Tibial nerve (tissue), 4 donors: ENCODE results near the gene NRG2. TPM values are rescaled to one million over a fixed set of nuclear protein-coding genes. Genes with fewer than 3 reads are reported as not detected.

ENCODE experiments used
- DNase-seq, 2 donors: peaks; one replicate each; pipeline ENCODE4 v3.0.0-alpha.2; 2019; ENCODE audit warnings: low spot score in 2 of 2
- H3K27ac ChIP-seq, 4 donors: fragments of 200-600 bp; sonication (generic) in 3 of 4; one replicate each; pipeline ENCODE4 v1.5.1; 2017 to 2019; ENCODE audit warnings: mild to moderate bottlenecking in 1 of 4
- H3K27me3 ChIP-seq, 2 donors: fragments of 200-600 bp; sonication (generic) in 1 of 2; one replicate each; pipeline versions ENCODE4 v1.5.1 to v1.6.0; 2017 to 2019
- H3K36me3 ChIP-seq, 3 donors: fragments of 200-600 bp; sonication (generic); one replicate each; pipeline ENCODE4 v1.5.1; 2018 to 2019
- H3K4me1 ChIP-seq, 4 donors: fragments of 200-600 bp; sonication (generic) in 3 of 4; one replicate each; pipeline ENCODE4 v1.5.1; 2017 to 2019
- H3K4me3 ChIP-seq, 4 donors: fragments of 200-600 bp; sonication (generic) in 3 of 4; one replicate each; pipeline ENCODE4 v1.5.1; 2017 to 2019; ENCODE audit warnings: mild to moderate bottlenecking in 1 of 4, moderate library complexity in 1 of 4
- H3K9me3 ChIP-seq, 4 donors: fragments of 200-600 bp; sonication (generic) in 3 of 4; one replicate each; pipeline ENCODE4 v1.5.1; 2017 to 2019
- CTCF ChIP-seq, 5 experiments: fragments of 200-600 bp in 3 of 5; fragments of 450-650 bp in 2 of 5; sonication (generic) in 3 of 5; IDR thresholded peaks; one replicate each; pipeline ENCODE4 v1.5.1; 2016 to 2019; ENCODE audit warnings: antibody characterized with exemption in 5 of 5, mild to moderate bottlenecking in 3 of 5, moderate library complexity in 2 of 5
- EP300 ChIP-seq, 2 donors: sonication (generic); formaldehyde crosslinking; IDR thresholded peaks; one replicate each; pipeline ENCODE4 v1.6.1; 2017; ENCODE audit warnings: antibody characterized with exemption in 2 of 2, mild to moderate bottlenecking in 1 of 2
- POLR2A ChIP-seq, 2 donors: fragments of 450-650 bp; IDR thresholded peaks; one replicate each; pipeline ENCODE4 v1.6.1; 2017; ENCODE audit warnings: antibody characterized with exemption in 2 of 2, mild to moderate bottlenecking in 2 of 2, moderate library complexity in 2 of 2
- WGBS, 2 donors: methylation state at CpG; one replicate each; pipeline ENCODE4 v1.1.5; 2018; 5-methylcytosine and 5-hydroxymethylcytosine counted together
- total RNA-seq, 4 donors: library from RNA; depleted of rRNA; stranded (reverse); fragments of >200 nt; gene quantifications; one replicate each; pipeline ENCODE4 v1.1.0, GENCODE V29; 2016

NRG2 gene
- total RNA-seq, 4 donors from 2014 or later = 2.0 to 5.1 (median 3.4) TPM

DNA sequence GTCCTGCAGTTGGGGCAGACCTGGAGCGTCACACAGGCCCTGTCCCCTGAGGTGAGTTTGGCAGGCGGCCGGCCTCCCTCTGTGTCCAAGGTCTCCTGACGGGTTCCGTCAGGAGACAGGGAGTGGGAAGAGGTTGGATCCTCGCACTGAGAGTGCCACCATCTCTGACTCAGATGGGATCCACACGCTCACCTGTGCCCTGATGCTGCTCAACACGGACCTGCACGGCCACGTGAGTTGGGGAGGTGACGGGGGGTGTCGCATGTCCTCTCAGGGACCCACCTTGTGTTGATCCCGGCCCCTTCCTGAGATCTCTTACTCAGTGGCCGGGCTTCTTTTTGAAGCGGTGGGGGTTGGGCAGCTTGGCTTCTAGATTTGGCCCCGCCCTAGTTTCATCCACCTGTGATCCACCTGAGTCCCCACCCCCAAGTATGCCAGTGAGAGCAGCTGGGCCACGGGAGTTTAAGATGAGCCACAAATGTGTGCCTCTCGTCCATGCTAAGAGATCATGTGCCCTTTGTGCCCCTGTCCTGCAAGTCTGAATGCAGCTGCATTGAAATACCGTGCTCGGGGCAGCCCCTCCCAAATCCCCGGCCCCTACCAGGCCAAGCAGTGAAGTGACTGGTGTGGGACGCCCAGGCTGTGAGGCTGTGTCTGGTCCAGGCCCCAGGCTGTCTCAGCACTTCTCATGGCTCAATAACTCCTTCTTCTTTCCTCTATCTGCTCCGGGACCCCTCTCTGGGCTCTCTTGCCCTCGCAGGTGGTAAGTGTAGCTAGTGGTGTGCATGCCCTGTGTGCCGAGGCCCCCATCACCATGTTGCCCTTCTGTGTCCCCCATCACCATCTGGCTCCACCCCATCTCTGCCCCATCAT, 220.3 kb downstream of the NRG2 start:
- Histone ChIP-seq H3K4me3 (no peak overlapping the region), H3K27me3 (no peaks in the 10 kb centered on the region), H3K27ac (no peak overlapping the region), H3K4me1 (no peaks in the 10 kb centered on the region), H3K9me3 (peaks cover 0 to 22% (median 2%) of the 10 kb centered on the region in 4 donors), H3K36me3 (no peaks in the 10 kb centered on the region)
- WGBS, 2 donors = 82 to 85% methylated on average over 18 to 25 of the region's 25 CpGs
- TF ChIP-seq EP300 (IDR thresholded peaks at IDR 0.05) (no peak), CTCF (IDR thresholded peaks at IDR 0.05) (no peak), POLR2A (IDR thresholded peaks at IDR 0.05) (no peak)
- DNase-seq = no peak

DNA sequence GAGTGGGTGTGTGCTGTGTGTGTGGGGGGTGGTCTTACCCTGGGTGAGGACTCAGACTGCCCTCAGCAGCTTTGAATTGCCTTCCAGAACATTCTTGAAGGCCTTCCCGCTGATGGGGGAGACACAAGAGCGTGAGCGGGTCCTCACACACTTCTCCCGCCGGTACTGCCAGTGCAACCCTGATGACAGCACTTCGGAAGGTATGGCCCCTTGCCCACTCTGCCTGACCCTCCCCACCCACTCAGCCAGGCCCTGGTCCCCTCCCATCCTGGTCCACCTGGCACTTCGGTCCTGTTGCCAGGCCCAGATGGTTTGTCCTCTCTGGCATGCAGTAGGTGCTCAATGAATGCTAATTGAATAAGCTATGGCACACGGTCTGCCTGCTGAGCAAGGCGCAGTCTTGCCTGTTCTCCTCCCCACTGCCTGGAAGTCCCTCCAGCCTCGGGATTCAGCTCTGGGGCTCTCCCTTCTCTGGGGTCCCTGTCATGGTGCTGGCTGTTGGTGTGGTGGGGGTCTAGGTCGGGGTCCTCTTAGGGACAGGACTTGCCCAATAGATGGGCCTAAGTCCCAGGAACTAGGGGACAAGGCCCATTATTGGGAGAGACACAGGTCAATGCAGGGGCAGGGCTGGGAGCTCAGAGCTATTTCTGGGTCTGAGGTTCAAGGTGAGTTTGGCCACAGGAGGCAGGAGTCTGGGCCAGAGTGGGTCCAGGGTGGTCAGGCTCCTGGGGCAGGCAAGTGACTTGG, 221.1 kb downstream of the NRG2 start:
- Histone ChIP-seq H3K9me3 (peaks cover 0 to 25% (median 2%) of the 10 kb centered on the region in 4 donors), H3K4me1 (no peaks in the 10 kb centered on the region), H3K4me3 (no peak overlapping the region), H3K27ac (no peak overlapping the region), H3K27me3 (no peaks in the 10 kb centered on the region), H3K36me3 (no peaks in the 10 kb centered on the region)
- DNase-seq = no peak
- 90 to 97% methylated on average over 10 to 11 of the region's 11 CpGs for WGBS, 2 donors
- TF ChIP-seq CTCF (IDR thresholded peaks at IDR 0.05) (no peak), POLR2A (IDR thresholded peaks at IDR 0.05) (no peak), EP300 (IDR thresholded peaks at IDR 0.05) (no peak)

DNA sequence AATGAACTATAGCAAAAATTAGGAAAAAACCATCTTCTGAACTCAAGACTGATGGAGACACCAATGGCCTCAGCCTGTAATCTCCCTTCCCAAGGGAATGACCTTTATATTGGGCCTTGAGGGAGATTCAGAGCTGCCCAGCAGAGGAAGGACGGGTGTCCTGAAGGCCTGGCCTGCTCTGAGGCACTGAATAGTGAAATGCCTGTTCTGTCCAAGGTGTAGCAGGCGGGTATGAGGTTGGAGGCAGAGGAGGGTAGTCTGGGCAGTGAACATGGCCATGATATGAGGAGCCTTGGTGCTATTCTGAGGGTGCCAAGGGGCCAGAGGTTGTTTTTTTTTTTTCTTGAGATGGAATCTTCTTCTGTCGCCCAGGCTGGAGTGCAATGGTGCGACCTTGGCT, 222.5 kb downstream of the NRG2 start:
- no peak for DNase-seq
- TF ChIP-seq EP300 (IDR thresholded peaks at IDR 0.05) (no peak), CTCF (IDR thresholded peaks at IDR 0.05) (no peak), POLR2A (IDR thresholded peaks at IDR 0.05) (no peak)
- Histone ChIP-seq H3K27ac (no peak overlapping the region), H3K4me3 (no peak overlapping the region), H3K27me3 (no peaks in the 10 kb centered on the region), H3K4me1 (no peaks in the 10 kb centered on the region), H3K9me3 (peaks cover 0 to 25% (median 2%) of the 10 kb centered on the region in 4 donors), H3K36me3 (no peaks in the 10 kb centered on the region)
- 72 to 86% methylated on average over 4 of the region's 4 CpGs for WGBS, 2 donors

DNA sequence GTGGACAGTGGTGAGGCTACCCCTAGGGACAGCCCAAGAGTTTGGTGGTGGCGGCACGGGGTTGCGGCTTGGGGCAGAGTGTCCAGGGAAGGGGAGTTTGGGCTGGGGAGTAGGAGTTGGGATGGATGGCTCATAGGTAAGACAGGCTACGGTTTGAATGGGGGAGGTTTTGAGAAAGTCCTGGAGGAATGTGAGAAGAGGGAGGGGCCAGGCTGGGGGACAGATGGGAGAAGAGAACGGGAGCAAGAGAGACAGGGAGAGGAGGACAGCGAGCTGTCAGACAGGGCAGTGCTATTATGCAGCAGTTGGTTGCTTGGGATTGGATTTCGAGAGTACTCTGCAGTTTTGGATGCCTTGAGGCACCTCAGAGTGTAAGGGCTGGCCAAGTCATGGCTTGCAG, 223.0 kb downstream of the NRG2 start:
- Histone ChIP-seq H3K27me3 (no peaks in the 10 kb centered on the region), H3K27ac (no peak overlapping the region), H3K4me3 (no peak overlapping the region), H3K4me1 (no peaks in the 10 kb centered on the region), H3K36me3 (no peaks in the 10 kb centered on the region), H3K9me3 (peaks cover 0 to 25% (median 2%) of the 10 kb centered on the region in 4 donors)
- TF ChIP-seq CTCF (IDR thresholded peaks at IDR 0.05) (no peak), EP300 (IDR thresholded peaks at IDR 0.05) (no peak), POLR2A (IDR thresholded peaks at IDR 0.05) (no peak)
- 59 to 62% methylated on average over 7 of the region's 7 CpGs for WGBS, 2 donors
- no peak for DNase-seq

- no peak for DNase-seq
These were observed 225.1 kb downstream of the NRG2 start for GRCh38 chr5:139817970-139818369.

More at GRCh38 chr5:139817970-139818369, 225.1 kb downstream of the NRG2 start:
- WGBS, 2 donors = 75 to 84% methylated on average over 3 of the region's 3 CpGs
- Histone ChIP-seq H3K27me3 (no peaks in the 10 kb centered on the region), H3K27ac (no peak overlapping the region), H3K36me3 (no peaks in the 10 kb centered on the region), H3K9me3 (peaks cover 0 to 25% (median 2%) of the 10 kb centered on the region in 4 donors), H3K4me3 (no peak overlapping the region), H3K4me1 (no peaks in the 10 kb centered on the region)
- TF ChIP-seq POLR2A (IDR thresholded peaks at IDR 0.05) (no peak), EP300 (IDR thresholded peaks at IDR 0.05) (no peak), CTCF (IDR thresholded peaks at IDR 0.05) (no peak)
